Thoracic aorta (tissue), 2 donors: ENCODE results near the gene PDE8A. TPM values are rescaled to one million over a fixed set of nuclear protein-coding genes. Genes with fewer than 3 reads are reported as not detected.

Experiments used
- ATAC-seq: fragments of 150-250 bp; one replicate; pipeline ENCODE4 v1.8.0; 2017; ENCODE audit warnings: low read depth; ENCODE audit not compliant: insufficient number of reproducible peaks, low FRiP score
- DNase-seq: peaks from one replicate; pipeline ENCODE4 v3.0.0-alpha.2; 2020; ENCODE audit warnings: low spot score
- H3K27ac ChIP-seq, 2 donors: fragments of 200-600 bp; sonication (generic); 1 replicate in 1 of 2; 2 replicates in 1 of 2; pipeline ENCODE4 v1.5.1; 2016; ENCODE audit warnings: mild to moderate bottlenecking in 2 of 2, moderate library complexity in 2 of 2
- H3K27me3 ChIP-seq: fragments of 200-600 bp; sonication (generic); replicated peaks from 2 replicates; pipeline ENCODE4 v1.6.0; 2016; ENCODE audit warnings: mild to moderate bottlenecking; ENCODE audit not compliant: insufficient read depth
- H3K36me3 ChIP-seq: fragments of 200-600 bp; sonication (generic); one replicate; pipeline ENCODE4 v1.5.1; 2016
- H3K4me1 ChIP-seq, 2 donors: fragments of 200-600 bp; sonication (generic); 1 replicate in 1 of 2; 2 replicates in 1 of 2; pipeline versions ENCODE4 v1.5.1 to v1.6.0; 2016; ENCODE audit warnings: low read depth in 2 of 2, mild to moderate bottlenecking in 1 of 2; ENCODE audit not compliant: control insufficient read depth in 1 of 2
- H3K4me3 ChIP-seq: fragments of 200-600 bp; sonication (generic); 2 replicates; pipeline ENCODE4 v1.5.1; 2016; ENCODE audit warnings: mild to moderate bottlenecking
- H3K9me3 ChIP-seq: fragments of 200-600 bp; sonication (generic); 2 replicates; pipeline ENCODE4 v1.5.1; 2016
- total RNA-seq, 2 donors: library from RNA; depleted of rRNA; stranded (reverse); fragments of >200 nt; gene quantifications; one replicate each; pipeline versions ENCODE4 v1.1.0 to v1.2.3, GENCODE V29; 2016
- TF ChIP-seq, protein P1 (sequence below): fragments of 200-600 bp; sonication (generic); IDR thresholded peaks from one replicate; pipeline ENCODE4 v1.5.1; 2019; ENCODE audit warnings: antibody characterized with exemption

PDE8A gene
- total RNA-seq, 2 donors from 2014 or later = 35.1 to 43.7 TPM

- TF ChIP-seq, protein P1, sequence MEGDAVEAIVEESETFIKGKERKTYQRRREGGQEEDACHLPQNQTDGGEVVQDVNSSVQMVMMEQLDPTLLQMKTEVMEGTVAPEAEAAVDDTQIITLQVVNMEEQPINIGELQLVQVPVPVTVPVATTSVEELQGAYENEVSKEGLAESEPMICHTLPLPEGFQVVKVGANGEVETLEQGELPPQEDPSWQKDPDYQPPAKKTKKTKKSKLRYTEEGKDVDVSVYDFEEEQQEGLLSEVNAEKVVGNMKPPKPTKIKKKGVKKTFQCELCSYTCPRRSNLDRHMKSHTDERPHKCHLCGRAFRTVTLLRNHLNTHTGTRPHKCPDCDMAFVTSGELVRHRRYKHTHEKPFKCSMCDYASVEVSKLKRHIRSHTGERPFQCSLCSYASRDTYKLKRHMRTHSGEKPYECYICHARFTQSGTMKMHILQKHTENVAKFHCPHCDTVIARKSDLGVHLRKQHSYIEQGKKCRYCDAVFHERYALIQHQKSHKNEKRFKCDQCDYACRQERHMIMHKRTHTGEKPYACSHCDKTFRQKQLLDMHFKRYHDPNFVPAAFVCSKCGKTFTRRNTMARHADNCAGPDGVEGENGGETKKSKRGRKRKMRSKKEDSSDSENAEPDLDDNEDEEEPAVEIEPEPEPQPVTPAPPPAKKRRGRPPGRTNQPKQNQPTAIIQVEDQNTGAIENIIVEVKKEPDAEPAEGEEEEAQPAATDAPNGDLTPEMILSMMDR = no peak
- no peaks in the 10 kb centered on the region for H3K9me3 ChIP-seq
- DNase-seq (no peak), ATAC-seq (no peak)
- H3K27ac ChIP-seq = no peak overlapping the region
- peaks cover 31 to 44% of the 10 kb centered on the region in 2 donors for H3K4me1 ChIP-seq
- H3K36me3 ChIP-seq = no peaks in the 10 kb centered on the region
- H3K27me3 ChIP-seq = no peaks in the 10 kb centered on the region
- no peak overlapping the region for H3K4me3 ChIP-seq
Measured at GRCh38 chr15:85030301-85030929, 48.8 kb downstream of the PDE8A start.

DNA sequence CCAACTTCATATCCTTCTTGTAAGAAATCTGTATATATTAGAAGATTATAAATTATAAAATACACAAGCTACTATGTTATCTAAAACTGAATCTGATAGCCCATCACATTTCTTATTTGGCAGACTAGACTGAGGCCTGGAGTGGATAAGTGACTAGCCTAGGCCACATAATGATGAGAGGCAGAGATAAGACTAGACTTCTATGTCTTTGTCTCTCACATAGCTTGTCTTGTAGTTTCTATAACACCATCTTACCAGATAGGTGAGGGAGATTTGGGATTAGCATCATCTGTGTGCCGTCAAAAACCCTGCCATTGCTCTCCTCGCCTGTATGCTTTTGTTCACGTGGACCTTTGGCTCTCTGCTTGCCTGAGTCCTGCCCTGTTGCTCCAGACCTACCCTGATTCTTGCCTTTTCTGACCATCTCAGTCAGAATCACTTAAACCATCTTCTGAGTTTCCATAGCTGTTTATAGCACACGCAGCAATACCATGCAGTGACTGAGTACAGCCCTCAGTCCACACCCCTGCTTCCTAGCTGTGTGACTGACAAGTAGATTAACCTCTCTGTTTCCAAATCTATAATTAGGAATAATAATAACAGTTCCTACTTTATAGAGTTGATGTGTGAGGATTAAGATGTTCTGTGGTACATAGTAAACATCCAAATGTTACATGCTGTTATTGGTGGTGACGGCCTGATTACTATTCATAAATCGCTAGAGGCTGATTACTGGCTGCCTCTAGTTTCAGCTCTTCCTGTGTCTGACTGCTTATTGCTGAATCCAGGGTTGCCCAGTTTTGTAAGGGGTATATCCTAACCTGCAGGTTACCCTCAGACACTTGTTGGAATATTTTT is 49.7 kb downstream of the PDE8A start:
- peaks cover 23 to 35% of the 10 kb centered on the region in 2 donors for H3K4me1 ChIP-seq
- H3K27me3 ChIP-seq = no peaks in the 10 kb centered on the region
- no peak for DNase-seq
- no peak overlapping the region for H3K4me3 ChIP-seq
- no peak overlapping the region for H3K27ac ChIP-seq
- TF ChIP-seq, protein P1 = no peak
- no peaks in the 10 kb centered on the region for H3K9me3 ChIP-seq
- H3K36me3 ChIP-seq = no peaks in the 10 kb centered on the region
- no peak for ATAC-seq

DNA sequence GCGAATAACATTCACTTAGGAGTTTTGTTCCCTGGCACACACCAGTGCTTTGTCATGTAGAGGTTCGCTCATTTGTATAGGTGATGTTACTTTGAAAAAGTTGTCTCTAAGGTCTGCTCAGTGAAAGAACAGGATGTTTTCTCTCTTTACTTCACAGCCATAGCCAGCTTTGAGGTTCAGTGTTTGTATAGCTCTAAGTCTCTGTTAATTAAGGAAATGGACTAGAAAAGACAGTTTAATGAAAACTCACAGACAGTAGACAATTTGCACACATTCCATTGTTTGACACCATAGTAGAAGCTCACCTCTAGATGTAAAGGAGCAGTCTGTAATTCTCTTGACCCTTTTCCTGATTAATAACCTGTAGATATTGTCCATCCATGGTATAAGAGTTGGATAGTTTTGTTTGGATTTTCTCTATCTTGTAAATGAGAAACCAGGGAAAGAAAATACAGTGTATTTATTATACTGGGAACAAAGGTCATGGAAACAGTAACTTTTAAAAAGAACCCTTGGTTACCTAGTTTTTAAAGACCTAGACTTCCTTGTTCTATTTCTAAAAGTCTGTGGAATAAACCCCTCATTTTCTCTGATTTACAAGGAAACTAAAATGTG is 50.4 kb downstream of the PDE8A start:
- Histone ChIP-seq H3K4me1 (peaks cover 16 to 35% of the 10 kb centered on the region in 2 donors), H3K36me3 (no peaks in the 10 kb centered on the region), H3K27me3 (no peaks in the 10 kb centered on the region), H3K4me3 (no peak overlapping the region), H3K9me3 (no peaks in the 10 kb centered on the region), H3K27ac (no peak overlapping the region)
- TF ChIP-seq, protein P1 = no peak
- DNase-seq (no peak), ATAC-seq (no peak)

- Histone ChIP-seq H3K27me3 (no peaks in the 10 kb centered on the region), H3K4me3 (no peak overlapping the region), H3K4me1 (peaks cover 11 to 27% of the 10 kb centered on the region in 2 donors), H3K27ac (no peak overlapping the region), H3K9me3 (no peaks in the 10 kb centered on the region), H3K36me3 (no peaks in the 10 kb centered on the region)
- TF ChIP-seq, protein P1 = no peak
- ATAC-seq (no peak), DNase-seq (no peak)
Measured at GRCh38 chr15:85033148-85033547, 51.5 kb downstream of the PDE8A start.

DNA sequence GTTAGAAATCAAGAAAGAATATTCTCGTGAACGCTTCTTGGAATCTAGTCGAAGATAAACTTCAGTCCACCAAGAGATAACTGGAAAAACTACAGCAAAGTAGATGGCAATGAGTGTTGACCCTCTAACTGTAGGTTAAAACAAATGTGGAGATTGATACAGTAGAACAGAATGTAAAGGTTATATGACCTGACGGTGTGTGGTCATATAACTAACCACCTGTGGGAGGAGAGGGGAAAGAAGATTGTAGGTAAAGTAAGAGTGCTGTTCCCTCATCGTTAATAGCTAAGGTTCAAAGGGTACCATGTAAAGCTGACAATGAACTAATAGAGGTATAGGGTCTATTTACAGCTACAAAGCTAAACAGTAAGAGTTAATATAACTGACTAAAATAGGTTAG is 52.6 kb downstream of the PDE8A start:
- H3K27ac ChIP-seq = no peak overlapping the region
- no peaks in the 10 kb centered on the region for H3K27me3 ChIP-seq
- no peaks in the 10 kb centered on the region for H3K36me3 ChIP-seq
- no peak overlapping the region for H3K4me3 ChIP-seq
- DNase-seq (no peak), ATAC-seq (no peak)
- H3K9me3 ChIP-seq = no peaks in the 10 kb centered on the region
- TF ChIP-seq, protein P1 = no peak
- peaks cover 11 to 21% of the 10 kb centered on the region in 2 donors for H3K4me1 ChIP-seq
